HG03521 (cell line): ENCODE results near the gene LENG9.
"Not testable (repeated sequence)": the region's sequence is repeated elsewhere in the genome, so short reads cannot be mapped to it uniquely, and the experiment has no call there.

Source experiments
- ATAC-seq: cut with Tn5 transposase; IDR thresholded peaks from one replicate; pipeline ENCODE4 v1.9.1; 2021; ENCODE audit warnings: mild to moderate bottlenecking, moderate library complexity; ENCODE audit not compliant: unreplicated experiment

The LENG9 gene

DNA sequence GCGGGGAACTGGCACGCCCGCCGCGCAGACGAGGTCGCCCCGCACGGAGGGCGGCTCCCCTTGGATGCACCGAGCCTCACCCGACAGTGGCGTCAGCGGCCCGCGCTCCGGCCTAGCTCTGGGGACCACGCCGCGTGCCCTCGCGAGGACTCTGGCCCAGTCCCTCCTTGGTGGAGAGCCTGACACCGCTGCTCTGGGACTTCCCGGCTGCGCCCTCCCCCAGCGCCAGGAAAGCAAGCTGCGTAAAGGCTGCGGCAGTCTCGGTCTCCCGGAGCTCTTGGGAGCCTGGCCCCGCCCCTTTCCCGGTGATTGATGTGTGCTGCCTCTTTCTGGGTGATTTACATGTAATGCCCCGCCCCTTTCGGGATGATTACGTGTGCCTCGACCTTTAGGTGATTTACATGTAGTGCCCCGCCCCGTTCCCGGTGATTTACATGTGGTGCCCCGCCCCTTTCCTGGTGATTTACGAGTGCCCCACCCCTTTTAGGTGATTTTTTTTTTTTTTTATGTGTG, at the start of gene LENG9:
TSS of gene LENG9 (minus strand) at position 248 of the 513 bp plus-strand sequence. CDS start 252 bp downstream, outside the sequence.
- ATAC-seq, result peak; percentile 52

DNA sequence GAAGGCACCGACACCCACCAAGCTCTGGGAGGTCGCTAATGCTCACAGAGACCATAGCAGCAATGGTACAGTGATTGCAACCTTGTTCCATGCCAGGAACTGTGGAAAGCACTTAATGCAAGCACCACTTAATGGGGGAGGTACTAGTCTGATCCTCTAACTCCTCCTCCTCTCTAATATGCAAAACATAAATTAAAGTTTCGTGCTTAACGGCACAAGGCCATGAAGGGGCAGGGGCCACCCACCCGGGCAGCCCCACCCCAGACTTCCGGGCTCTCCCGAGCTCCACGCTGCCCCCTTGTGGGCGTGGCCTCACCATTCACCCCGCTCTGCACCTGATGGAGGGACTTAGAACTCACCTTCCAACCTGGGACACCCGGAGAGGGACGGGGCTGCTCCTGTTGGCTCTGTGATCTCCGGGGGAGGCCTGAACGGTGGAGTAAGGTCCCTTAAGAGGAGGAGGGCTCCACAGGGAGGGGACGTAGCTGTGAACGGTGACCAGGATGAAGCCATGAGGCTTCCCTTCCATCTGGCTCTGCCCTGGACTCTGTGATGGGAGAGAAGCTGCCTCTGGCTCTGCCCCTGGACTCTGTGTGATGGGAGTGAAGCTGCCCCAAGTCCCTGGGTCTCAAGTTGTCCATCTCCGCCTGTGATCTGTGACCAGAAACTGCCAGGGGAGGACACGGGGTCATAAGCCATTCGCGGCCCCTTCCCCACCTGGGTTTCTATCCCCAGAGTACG, 45.8 kb upstream of the LENG9 start:
- ATAC-seq, result not testable (repeated sequence)

DNA sequence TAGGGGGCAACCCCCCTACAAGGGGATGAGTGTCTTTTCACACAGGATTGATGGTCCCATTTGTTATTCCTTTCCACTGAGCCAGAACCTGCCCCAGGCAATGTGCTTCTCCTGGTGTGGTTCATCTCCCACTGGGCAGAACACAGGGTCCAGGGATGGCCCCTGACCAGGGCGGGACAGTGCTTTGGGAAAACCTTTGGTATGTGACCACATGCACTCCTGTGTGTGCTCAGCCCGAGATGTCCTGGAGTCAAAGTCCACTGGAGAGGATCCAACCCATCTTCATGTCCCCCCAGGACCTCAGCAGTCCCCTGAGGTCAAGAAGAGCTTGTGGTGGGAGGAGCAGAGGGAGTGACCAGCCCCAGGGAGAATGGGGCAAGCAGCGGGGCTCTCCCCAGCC, 44.9 kb upstream of the LENG9 start:
- not testable (repeated sequence) for ATAC-seq

DNA sequence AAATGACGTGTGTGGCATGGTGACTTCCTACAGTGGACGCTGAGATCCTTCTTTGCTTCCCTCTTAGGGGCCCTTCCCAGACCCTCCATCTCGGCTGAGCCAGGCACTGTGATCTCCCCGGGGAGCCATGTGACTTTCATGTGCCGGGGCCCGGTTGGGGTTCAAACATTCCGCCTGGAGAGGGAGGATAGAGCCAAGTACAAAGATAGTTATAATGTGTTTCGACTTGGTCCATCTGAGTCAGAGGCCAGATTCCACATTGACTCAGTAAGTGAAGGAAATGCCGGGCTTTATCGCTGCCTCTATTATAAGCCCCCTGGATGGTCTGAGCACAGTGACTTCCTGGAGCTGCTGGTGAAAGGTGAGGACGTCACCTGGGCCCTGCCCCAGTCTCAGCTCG, 44.2 kb upstream of the LENG9 start:
- no peak for ATAC-seq

DNA sequence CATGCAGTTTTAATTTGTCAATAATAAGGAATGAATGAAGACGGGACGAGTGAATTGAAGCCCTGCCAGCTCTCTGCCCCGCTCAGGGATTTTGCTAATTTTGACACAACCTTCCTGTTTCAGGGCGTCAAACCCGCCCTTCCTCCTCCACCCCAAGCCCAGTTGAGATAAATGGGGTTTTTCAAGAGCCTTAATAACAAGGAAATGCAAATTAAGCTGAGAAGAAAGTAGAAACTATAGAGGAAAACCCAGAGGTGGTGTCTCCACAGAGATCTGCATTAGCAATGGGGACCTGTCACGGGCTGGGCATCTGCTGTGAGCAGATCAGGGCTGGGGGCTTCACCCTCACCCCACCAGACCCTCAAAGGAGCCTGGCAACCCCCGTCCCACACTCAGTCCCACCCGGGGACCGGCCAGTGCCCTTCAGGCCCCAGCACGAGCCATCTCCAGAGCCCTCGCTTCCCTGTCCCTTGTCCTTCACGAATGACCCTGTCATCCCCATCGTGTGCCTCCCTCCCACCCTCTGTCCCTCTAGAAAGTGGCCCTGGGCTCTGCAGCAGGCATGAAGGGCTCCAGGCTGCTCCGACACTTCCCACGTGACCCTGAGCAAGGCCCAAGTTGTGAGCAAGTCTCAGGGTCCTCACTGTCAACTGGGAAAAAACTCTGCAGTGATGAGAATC, 43.6 kb upstream of the LENG9 start:
- ATAC-seq, result not testable (repeated sequence)

DNA sequence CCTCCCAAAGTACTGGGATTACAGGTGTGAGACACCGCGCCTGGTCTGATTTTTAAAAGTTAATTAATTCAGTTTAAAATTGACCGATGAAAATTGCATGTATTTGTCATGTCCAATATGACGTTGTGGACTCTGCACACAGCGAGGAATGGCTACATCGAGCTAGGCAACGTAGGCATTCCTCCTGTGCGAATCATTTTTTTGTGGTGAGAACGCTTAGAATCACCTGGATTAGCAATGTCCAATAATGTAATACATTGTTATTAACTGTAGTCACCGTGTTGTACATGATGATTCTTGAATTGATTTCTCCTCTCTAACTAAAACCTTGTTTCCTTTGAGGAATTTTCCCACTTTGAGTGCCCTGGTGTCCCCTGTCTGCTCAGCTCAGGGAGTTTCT, 42.5 kb upstream of the LENG9 start:
- ATAC-seq, result no peak

DNA sequence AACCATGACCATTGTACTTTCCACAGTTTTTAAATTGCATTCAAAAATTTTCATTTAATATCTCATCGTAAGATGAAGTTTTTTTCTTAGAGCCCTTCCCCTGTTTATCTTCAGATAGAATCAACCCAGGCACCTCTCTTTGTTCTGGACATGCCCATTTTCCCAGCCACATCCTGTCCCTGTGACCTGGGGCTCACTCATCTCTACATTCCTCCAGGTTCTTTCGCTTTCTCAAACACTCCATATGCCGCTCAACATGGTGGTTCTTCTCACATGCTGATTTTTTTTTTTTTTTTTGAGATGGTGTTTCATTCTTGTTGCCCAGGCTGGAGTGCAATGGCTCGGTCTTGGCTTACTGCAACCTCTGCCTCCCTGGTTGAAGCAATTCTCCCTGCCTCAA, 42.0 kb upstream of the LENG9 start:
- not testable (repeated sequence) for ATAC-seq

DNA sequence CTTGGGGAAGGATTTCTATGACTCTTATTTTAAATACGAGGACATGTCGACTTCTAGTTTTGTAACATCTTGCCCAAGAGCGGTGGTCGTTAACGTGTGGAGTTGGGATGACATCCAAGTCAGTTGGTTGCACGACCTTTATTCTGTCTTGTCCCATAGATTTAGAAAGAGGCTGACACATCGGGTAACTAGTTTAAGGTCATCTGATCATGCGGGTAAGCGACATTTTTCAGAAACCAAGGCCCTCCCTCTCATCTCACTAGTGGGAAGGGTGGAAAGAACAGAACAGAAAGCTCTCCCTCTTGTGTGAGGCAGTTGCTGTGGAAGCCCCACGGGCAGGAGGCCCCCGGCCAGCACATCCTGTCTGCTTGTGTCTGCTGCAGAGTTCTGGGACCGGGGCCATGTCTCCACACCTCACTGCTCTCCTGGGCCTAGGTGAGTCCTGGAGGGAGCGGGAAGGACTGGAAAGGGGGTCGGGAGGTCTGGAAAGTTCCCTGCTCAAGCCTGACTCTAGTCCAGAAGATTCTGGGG, 39.0 kb upstream of the LENG9 start, which contains the start of gene LAIR2:
TSS of gene LAIR2 (plus strand) at position 314 of the 531 bp plus-strand sequence. CDS start at position 402, 88 bp downstream.
- ATAC-seq, result no peak

DNA sequence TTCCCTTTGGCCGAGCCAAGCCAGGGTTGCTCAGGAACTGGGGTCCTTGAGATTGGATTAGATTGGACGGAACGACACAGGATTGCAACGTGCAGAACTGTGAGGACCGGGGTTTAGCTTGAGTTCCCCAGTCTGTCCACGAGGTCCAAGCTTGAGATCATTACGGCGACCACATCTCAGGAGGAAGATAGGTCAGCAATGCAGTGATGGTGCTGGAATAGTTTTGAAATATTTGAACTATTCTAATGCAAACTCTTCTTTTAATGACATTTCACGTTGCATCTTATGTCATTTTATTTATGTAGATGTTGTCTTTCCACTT, 34.8 kb upstream of the LENG9 start:
- not testable (repeated sequence) for ATAC-seq

DNA sequence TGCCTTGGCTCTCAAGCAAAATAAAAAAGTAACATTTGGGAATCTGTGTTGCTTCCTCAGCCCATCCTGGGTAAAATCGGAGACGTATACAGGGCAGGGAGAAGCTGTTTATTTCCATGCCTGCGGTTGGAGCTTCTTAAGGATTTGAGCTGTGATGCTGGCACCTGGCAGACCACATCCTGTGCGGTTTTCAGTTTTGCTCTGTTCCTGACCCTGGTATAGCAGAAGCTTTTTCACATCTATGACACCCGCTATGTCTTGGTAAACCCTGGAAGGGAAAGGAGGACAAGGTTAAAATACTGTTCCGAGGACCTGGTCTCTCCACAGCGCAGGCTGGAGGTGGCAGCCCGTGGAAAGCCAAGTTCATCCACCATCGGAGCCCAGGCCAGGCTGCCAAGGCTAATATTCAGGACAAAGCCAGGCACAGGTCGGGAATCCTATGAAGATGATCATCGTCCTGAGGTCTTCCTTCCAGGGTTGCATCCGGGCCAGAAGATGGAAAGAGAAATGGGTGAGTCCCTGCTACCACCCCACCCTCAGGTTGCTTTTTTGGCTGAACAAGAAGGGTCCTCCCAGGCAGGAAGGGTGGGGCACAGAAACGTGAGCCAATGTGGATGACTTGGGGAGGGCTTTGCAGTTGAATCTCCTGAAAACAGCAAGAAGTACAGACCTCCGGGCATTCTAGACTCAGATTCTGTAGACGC, 34.3 kb upstream of the LENG9 start:
- not testable (repeated sequence) for ATAC-seq

DNA sequence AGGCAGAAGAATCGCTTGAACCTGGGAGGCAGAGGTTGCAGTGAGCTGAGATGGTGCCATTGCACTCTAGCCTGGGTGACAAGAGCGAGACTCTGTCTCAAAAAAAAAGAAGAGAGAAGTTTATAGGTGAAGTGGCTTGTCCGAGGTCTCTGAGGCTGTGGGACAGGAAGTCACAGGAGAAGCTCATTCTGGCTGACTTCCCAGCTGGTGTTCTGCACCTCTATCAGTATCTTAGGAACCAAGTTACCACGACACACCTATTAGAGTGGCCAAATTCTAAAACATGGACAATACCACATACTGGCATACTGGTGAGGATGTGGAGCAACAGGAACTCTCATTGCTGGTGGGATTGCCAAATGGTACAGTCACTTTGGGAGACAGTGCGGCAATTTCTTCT, 31.7 kb upstream of the LENG9 start:
- not testable (repeated sequence) for ATAC-seq

DNA sequence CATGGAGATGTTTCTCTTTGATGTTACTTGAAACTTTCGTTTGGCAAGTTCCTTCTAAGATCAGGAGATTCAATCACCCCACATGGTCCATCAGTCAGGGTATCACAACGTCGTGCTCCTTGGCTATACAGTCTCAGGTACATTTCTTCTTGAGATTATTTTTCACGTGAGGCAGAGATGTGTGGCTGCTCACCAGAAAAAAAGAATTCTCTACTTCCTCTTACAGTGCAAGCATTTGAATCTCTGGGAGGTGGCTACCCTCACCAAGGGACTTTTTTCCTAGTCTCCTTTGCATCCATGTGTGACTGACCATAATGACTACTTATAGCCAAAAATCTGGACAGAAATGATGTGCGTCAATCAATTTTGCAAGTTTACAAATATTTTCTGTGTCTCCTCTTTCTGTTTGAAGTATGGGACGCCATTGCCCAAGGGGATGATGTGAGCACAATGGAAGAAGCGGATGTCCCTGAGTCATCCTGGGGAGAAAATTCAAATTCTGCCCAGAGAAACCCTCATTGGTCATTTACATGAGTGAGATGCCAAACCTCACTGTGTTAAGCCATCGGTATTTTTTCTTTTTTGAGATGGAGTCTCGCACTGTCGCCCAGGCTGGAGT, 30.5 kb upstream of the LENG9 start:
- no peak for ATAC-seq

DNA sequence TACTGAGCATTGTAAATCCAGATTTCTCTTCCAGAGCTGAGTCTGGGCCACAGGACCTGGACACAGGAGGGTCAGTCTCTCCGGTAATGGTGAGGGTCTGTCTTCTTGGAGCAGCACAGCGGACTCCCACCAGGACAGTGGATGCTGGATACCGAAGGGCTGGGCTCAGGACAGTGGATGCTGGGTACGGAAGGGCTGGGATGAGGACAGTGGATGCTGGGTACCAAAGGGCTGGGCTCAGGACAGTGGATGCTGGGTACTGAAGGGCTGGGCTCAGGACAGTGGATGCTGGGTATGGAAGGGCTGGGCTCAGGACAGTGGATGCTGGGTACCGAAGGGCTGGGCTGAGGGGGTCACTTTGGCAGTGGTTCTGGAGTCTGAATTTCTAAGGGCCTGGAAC, 29.5 kb upstream of the LENG9 start:
- not testable (repeated sequence) for ATAC-seq

DNA sequence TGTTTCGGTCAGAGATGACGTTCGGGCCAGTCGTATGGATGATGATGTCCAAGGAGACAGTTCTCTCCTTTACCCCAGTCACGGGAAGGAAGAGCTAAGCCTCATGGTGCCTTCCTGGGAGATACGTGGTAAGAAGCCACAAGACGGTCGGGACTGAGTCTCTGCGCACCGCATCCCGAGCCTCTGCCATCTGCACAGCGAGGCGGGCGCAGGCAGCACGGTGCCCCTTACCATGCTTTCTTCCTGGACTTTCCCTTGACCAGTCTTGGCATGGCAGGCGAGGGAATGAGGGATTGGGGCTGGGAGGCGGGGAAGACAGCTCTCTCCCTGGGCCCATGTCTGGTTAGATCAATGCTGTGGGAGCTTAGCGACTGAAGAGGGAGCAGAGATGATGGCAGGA, 29.0 kb upstream of the LENG9 start:
- ATAC-seq, result no peak

DNA sequence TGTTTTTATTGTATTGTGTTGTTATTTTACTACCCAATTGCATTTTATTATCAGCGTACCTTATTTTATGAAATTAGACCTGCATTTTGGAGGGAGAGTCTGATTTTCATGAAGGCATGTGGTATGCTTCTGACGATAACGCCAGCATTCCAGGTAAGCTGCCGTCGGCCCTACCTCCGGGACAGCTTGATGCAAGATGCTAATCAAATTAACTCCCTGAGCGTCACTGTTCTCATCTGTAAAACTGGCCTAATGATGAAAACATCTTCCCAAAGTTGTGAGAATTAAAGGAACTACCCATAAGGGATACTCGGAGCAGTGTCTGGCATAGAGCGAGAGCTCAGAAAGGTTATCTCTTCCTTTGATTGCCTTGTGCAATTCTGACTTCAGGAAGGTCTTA, 26.2 kb upstream of the LENG9 start:
- no peak for ATAC-seq

DNA sequence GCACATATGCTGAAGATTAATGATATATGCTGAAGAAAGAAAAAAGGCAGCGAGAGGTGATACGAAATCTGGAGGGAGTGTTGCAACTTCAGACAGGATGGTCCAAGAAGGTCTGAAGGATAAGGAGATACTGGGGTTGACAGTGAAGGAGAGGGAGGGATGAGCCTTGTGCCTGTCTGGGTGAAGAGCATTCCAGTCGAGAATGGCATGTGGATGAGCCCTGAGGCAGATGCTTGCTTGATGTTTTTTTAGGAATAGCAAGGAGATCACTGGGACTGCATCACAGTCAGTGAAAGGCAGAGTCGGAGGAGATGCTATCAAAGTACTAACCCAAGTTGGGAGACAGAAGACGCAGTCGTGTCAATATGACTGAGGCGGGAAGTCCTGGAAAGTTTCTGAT, 25.8 kb upstream of the LENG9 start:
- ATAC-seq, result no peak

DNA sequence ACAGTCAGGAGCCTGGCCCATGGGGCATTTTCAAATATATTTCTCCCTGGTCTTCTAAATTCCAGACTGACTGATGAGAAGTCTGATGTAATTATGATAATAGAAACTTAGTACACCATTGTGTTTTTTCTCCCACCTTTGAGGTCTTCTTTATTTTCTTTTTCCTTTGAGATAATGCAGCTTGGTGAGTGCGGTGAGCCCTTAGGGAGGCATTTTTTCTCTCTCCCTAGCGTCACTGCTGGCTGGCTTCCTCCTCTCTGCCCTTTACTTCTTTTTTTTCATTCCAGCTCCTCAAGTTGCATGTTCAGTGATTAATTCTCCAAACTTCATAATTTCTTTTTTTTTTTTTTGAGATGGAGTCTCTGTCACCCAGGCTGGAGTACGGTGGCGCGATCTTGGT, 22.3 kb upstream of the LENG9 start:
- ATAC-seq, result no peak

DNA sequence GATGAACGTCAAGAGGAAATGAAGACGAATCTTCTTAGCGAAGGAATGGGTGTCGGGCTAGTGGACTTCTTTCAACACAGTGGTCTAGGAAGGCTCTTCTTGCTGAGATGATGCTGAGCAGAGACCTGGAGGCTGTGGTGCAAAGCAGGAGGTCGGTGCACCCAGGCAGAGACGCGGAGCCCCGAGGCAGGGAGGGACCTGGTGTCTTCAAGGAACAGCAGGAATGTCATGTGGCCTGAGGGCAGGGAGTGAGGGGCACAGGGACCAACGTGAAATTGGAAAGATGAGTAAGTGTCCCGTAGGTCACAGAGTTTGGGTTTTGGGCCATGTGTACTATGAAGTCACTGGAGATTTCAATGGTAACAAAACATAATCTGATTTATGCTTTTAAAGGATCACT, 20.9 kb upstream of the LENG9 start:
- no peak for ATAC-seq

DNA sequence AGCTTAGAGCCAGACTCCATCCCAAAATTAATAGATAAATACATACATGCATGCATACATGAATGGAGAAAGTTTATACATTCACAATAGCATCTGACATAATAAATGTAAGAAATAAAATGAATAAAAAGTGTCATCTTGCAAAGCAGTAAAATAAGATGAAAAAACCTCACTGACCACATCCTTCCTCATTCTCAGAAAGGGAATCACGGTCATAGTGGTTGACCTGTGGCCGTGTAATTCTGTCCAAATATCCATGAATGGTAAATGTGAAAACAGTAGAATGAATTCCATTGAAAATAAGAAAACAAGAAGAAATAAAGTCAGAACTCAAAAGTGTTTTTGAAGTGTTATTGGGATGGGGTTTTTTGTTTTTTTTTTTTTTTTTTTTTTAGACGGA, 19.3 kb upstream of the LENG9 start:
- no peak for ATAC-seq

DNA sequence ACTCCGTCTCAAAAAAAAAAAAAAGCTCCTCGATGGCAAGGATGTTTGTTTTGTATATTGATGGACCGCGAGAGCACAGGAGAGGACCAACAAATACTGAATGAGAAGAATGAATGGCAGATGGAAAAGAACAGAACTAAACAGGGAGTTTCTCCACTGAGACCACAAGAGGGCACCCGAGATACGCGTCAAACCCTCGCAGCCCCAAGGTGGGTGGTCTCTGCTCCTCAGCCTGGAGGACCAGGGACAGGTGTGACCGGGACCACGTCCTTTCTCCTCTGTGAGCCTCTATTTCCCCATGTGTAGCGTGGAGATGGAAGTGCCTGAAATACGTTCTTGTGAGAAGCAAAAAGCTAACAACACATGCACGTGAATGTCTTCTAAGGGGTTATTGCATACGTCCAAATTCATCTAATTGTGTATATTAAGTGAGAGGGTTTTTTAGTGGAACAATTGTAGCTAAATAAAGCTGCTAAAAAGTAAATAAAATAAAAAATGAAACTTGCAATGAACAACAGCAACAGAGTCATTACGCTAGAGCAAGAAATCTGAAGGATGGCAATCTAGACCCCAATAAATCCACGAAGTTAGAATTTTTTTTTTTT, 17.9 kb upstream of the LENG9 start:
- ATAC-seq, result no peak

DNA sequence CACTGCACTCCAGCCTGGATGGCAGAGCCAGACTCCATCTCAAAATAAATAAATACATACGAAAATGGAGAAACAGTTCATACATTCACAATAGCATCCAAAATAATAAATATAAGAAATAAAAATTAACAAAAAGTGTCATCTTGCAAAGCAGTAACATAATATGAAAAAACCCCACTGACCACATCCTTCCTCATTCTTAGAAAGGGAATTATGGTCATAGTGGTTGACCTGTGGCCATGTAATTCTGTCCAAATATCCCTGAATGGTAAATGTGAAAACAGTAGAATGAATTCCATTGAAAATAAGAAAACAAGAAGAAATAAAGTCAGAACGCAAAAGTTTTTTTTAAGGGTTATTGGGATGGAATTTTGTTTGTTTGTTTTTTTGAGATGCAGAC, 16.5 kb upstream of the LENG9 start:
- no peak for ATAC-seq
